ENCODE results near the gene GJB2.

Gene GJB2

GRCh38 chr13:20149762-20150161 is 43.0 kb downstream of the GJB2 start:
- TF ChIP-seq, protein P1, sequence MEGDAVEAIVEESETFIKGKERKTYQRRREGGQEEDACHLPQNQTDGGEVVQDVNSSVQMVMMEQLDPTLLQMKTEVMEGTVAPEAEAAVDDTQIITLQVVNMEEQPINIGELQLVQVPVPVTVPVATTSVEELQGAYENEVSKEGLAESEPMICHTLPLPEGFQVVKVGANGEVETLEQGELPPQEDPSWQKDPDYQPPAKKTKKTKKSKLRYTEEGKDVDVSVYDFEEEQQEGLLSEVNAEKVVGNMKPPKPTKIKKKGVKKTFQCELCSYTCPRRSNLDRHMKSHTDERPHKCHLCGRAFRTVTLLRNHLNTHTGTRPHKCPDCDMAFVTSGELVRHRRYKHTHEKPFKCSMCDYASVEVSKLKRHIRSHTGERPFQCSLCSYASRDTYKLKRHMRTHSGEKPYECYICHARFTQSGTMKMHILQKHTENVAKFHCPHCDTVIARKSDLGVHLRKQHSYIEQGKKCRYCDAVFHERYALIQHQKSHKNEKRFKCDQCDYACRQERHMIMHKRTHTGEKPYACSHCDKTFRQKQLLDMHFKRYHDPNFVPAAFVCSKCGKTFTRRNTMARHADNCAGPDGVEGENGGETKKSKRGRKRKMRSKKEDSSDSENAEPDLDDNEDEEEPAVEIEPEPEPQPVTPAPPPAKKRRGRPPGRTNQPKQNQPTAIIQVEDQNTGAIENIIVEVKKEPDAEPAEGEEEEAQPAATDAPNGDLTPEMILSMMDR (IDR thresholded peaks at IDR 0.05; ENCODE audit: low read length, missing control alignments) = no peak
- DNase-seq (ENCODE audit: low read depth) = no peak
- H3K4me3 ChIP-seq (replicated peaks; ENCODE audit: low read depth, low read length) = no peak overlapping the region

- H3K4me3 ChIP-seq (replicated peaks; ENCODE audit: low read depth, low read length) = no peak overlapping the region
- DNase-seq (ENCODE audit: low read depth) = no peak
- TF ChIP-seq, protein P1 (IDR thresholded peaks at IDR 0.05; ENCODE audit: low read length, missing control alignments) = no peak
These were observed 44.1 kb downstream of the GJB2 start for GRCh38 chr13:20148501-20149183.

DNA sequence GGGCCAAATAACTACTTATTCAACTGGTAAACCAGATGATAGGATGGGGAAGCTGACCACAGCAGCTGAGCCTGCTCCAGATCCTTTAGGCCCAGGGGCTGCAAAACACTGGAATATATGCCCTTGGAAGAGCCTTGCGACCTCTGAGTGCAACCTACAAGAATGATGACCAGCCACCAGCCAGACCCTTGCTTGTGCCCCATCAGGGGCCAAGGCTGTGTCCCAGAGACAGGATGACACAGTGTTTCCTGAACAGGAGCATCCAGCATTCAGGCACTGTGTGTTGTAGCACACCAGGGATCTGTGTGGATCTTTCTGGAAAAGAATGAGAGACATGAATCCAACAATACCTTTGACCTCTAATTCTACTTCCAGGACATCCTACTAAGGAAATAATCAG is 46.4 kb downstream of the GJB2 start:
- no peak overlapping the region for H3K4me3 ChIP-seq (replicated peaks; ENCODE audit: low read depth, low read length)
- TF ChIP-seq, protein P1 (IDR thresholded peaks at IDR 0.05; ENCODE audit: low read length, missing control alignments) = no peak
- no peak for DNase-seq (ENCODE audit: low read depth)

DNA sequence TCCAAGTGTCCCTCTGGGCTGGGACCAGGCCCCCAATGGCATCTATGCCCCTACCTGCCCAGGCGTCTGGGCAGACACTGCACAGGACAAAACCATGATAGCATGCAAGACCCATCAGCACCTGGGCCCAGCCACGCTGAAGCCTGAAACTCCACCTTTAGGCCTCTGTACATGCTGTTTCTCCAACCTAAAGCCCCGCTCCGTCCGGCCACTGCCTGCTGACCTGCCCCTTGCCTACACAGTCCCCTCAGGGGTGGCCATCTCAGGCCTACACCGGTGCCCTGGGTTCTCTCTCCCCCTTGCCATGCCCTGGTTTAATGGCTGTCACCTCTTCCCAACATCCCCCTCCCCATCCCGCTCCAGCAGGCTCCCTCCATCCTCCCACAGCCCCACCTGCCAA is 47.2 kb downstream of the GJB2 start:
- H3K4me3 ChIP-seq (replicated peaks; ENCODE audit: low read depth, low read length) = no peak overlapping the region
- DNase-seq (ENCODE audit: low read depth) = no peak
- TF ChIP-seq, protein P1 (IDR thresholded peaks at IDR 0.05; ENCODE audit: low read length, missing control alignments) = no peak

DNA sequence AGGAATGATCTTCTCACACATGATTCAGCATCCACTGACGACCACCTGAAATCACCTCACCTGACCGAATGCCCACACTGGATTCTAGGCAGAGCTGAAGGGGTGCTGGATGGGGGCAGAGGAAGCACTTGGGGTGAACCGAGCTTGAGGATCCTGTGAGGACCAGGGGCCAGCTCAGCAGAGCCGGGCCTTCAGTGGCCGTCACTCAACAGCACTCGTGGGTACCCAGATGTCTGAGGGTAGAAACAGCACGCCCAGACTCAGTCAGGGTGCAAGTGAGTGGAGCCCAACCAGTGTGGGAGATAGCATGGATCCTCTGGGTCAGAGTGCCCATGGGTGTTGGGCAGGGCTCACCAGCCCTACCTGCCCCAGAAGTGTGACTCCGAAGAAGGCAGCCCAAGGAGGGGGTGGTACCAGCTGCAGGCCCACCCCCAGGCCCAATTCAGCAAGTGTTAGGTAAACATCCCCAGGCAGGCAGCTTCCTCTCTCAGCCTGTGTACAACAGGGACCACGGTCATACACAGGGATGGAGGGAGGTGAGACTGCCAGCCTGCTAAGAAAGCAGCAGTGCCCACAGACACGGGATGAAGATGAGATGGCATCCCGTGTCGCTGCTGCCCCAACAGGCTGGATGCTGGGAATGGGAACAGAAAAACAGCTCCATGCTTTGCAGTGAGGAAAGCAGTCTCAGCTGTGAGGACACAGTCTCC is 48.4 kb downstream of the GJB2 start:
- H3K4me3 ChIP-seq (replicated peaks; ENCODE audit: low read depth, low read length) = no peak overlapping the region
- TF ChIP-seq, protein P1 (IDR thresholded peaks at IDR 0.05; ENCODE audit: low read length, missing control alignments) = no peak
- no peak for DNase-seq (ENCODE audit: low read depth)

DNA sequence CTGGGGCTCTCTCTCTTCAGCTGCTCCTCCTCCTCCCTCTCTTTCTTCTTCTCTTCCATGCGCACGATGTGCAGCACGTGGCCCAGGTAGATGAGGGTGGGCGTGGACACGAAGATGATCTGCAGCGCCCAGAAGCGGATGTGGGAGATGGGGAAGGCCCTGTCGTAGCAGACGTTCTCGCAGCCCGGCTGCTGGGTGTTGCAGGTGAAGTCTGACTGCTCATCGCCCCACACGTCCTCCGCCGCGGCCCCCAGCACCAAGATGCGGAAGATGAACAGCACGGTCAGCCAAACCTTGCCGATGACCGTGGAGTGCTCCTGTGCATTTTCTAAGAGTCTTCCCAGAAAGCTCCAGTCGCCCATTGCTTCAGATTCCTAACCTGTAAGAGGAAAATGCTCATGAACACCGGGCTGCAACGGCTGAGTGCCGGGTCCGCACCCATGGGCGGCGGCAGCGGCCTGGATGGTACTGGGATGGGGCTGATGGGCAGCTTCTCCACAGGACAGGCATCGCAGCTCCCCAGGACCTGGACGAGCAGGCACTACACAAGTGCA is 49.7 kb downstream of the GJB2 start:
- no peak for DNase-seq (ENCODE audit: low read depth)
- no peak overlapping the region for H3K4me3 ChIP-seq (replicated peaks; ENCODE audit: low read depth, low read length)
- TF ChIP-seq, protein P1 (IDR thresholded peaks at IDR 0.05; ENCODE audit: low read length, missing control alignments) = no peak

Data from fibroblast of pulmonary artery (primary cell).